Measurements from ENCODE around the gene STX18. TPM values are rescaled to one million over a fixed set of nuclear protein-coding genes. Genes with fewer than 3 reads are reported as not detected.

STX18 gene
- total RNA-seq, 4 donors from 2014 or later: 23.8 to 42.1 (median 27.2) TPM

GRCh38 chr4:4397441-4397819, 144.4 kb downstream of the STX18 start:
- H3K36me3 ChIP-seq: no peaks in the 10 kb centered on the region
- no peaks in the 10 kb centered on the region for H3K27me3 ChIP-seq
- 71 to 82% methylated on average over 8 to 9 of the region's 13 CpGs for WGBS, 2 donors
- no peak overlapping the region for H3K27ac ChIP-seq
- intact Hi-C loops (cut with DNase I): no loop called here
- no peaks in the 10 kb centered on the region for H3K4me1 ChIP-seq
- TF ChIP-seq CTCF (IDR thresholded peaks at IDR 0.05): no peak
- no peak for TF ChIP-seq POLR2A (IDR thresholded peaks at IDR 0.05)
- H3K4me3 ChIP-seq (replicated peaks in 1 of 3): no peak overlapping the region
- H3K9me3 ChIP-seq: no peaks in the 10 kb centered on the region
- DNase-seq: no peak

GRCh38 chr4:4396628-4397440, 145.0 kb downstream of the STX18 start:
- Histone ChIP-seq H3K4me3 (replicated peaks in 1 of 3) (no peak overlapping the region), H3K4me1 (no peaks in the 10 kb centered on the region), H3K9me3 (no peaks in the 10 kb centered on the region), H3K36me3 (no peaks in the 10 kb centered on the region), H3K27ac (no peak overlapping the region), H3K27me3 (no peaks in the 10 kb centered on the region)
- intact Hi-C loops (cut with DNase I): no loop called here
- TF ChIP-seq CTCF (IDR thresholded peaks at IDR 0.05) (no peak), POLR2A (IDR thresholded peaks at IDR 0.05) (no peak)
- no peak for DNase-seq
- WGBS, 2 donors: 71 to 76% methylated on average over 18 to 19 of the region's 19 CpGs

GRCh38 chr4:4395849-4396627, 145.8 kb downstream of the STX18 start:
- Histone ChIP-seq H3K36me3 (no peaks in the 10 kb centered on the region), H3K27me3 (no peaks in the 10 kb centered on the region), H3K27ac (no peak overlapping the region), H3K4me1 (no peaks in the 10 kb centered on the region), H3K4me3 (replicated peaks in 1 of 3) (no peak overlapping the region), H3K9me3 (no peaks in the 10 kb centered on the region)
- TF ChIP-seq POLR2A (IDR thresholded peaks at IDR 0.05) (no peak), CTCF (IDR thresholded peaks at IDR 0.05) (no peak)
- intact Hi-C loops (cut with DNase I): no loop called here
- no peak for DNase-seq
- 34 to 35% methylated on average over 17 to 19 of the region's 26 CpGs for WGBS, 2 donors

- no peak for TF ChIP-seq POLR2A (IDR thresholded peaks at IDR 0.05)
- no peak for TF ChIP-seq CTCF (IDR thresholded peaks at IDR 0.05)
- Histone ChIP-seq H3K9me3 (no peaks in the 10 kb centered on the region), H3K36me3 (no peaks in the 10 kb centered on the region), H3K4me3 (replicated peaks in 1 of 3) (no peak overlapping the region), H3K27ac (no peak overlapping the region), H3K27me3 (no peaks in the 10 kb centered on the region), H3K4me1 (no peaks in the 10 kb centered on the region)
- no peak for DNase-seq
- intact Hi-C loops (cut with DNase I): no loop called here
- 70 to 71% methylated on average over 9 of the region's 9 CpGs for whole genome bisulfite sequencing, 2 donors
These were observed 146.5 kb downstream of the STX18 start for GRCh38 chr4:4395371-4395770.

- H3K4me3 ChIP-seq (replicated peaks in 1 of 3): no peak overlapping the region
- no peak for DNase-seq
- intact Hi-C loops (cut with DNase I): no loop called here
- no peak for TF ChIP-seq POLR2A (IDR thresholded peaks at IDR 0.05)
- no peak for TF ChIP-seq CTCF (IDR thresholded peaks at IDR 0.05)
- no peak overlapping the region for H3K27ac ChIP-seq
- 45 to 79% methylated on average over 3 to 8 of the region's 9 CpGs for WGBS, 2 donors
- H3K9me3 ChIP-seq: no peaks in the 10 kb centered on the region
- H3K36me3 ChIP-seq: no peaks in the 10 kb centered on the region
- no peaks in the 10 kb centered on the region for H3K4me1 ChIP-seq
- no peaks in the 10 kb centered on the region for H3K27me3 ChIP-seq
These were observed 147.2 kb downstream of the STX18 start for GRCh38 chr4:4394644-4395043.

All from thyroid gland (tissue), 4 donors.